H7 (cell line): Measurements from ENCODE around the gene TMC3. TPM values are rescaled to one million over a fixed set of nuclear protein-coding genes. Genes with fewer than 3 reads are reported as not detected.
A peak's percentile ranks its signal among the peaks of the same experiment; 100 is the strongest.

Source experiments
- DNase-seq: peaks from one replicate; pipeline ENCODE4 v3.0.0; 2012
- H3K27me3 ChIP-seq: 2 replicates; pipeline ENCODE4 v1.6.0; 2011; ENCODE audit warnings: mild to moderate bottlenecking, low read length; ENCODE audit not compliant: control insufficient read depth, insufficient read depth
- H3K36me3 ChIP-seq: replicated peaks from 2 replicates; pipeline ENCODE4 v1.5.1; 2011; ENCODE audit warnings: low read length; ENCODE audit not compliant: control insufficient read depth, insufficient read depth
- H3K4me3 ChIP-seq: 2 replicates; pipeline ENCODE4 v1.5.1; 2011; ENCODE audit warnings: low read depth, mild to moderate bottlenecking, control low read depth, low read length, moderate library complexity; ENCODE audit not compliant: insufficient read depth
- total RNA-seq: library from RNA; depleted of rRNA; stranded (reverse); fragments of >200 nt; shearing (Covaris generic); gene quantifications from 2 replicates; pipeline ENCODE4 v1.2.3, GENCODE V29; 2014

The TMC3 gene
- total RNA-seq, 1 experiment from 2014 or later = not detected

GRCh38 chr15:81312790-81313543 lies 61.0 kb downstream of the TMC3 start:
- Histone ChIP-seq H3K4me3 (no peak overlapping the region), H3K27me3 (no peaks in the 10 kb centered on the region), H3K36me3 (no peaks in the 10 kb centered on the region; the same call in none of the 2 replicates)
- DNase-seq = no peak

- H3K4me3 ChIP-seq = no peak overlapping the region
- no peak for DNase-seq
- H3K27me3 ChIP-seq = no peaks in the 10 kb centered on the region
These were observed 62.1 kb downstream of the TMC3 start for GRCh38 chr15:81311752-81312464.

GRCh38 chr15:81310480-81310879 lies 63.5 kb downstream of the TMC3 start:
- H3K36me3 ChIP-seq = no peaks in the 10 kb centered on the region; the same call in 1 of the 2 replicates
- no peak overlapping the region for H3K4me3 ChIP-seq
- no peaks in the 10 kb centered on the region for H3K27me3 ChIP-seq
- no peak for DNase-seq

More at GRCh38 chr15:81311752-81312464, 62.1 kb downstream of the TMC3 start:
- H3K36me3 ChIP-seq = no peaks in the 10 kb centered on the region; the same call in none of the 2 replicates

GRCh38 chr15:81309647-81310450 lies 64.2 kb downstream of the TMC3 start:
- no peak for DNase-seq
- H3K36me3 ChIP-seq = no peaks in the 10 kb centered on the region; the same call in 1 of the 2 replicates
- H3K27me3 ChIP-seq = no peaks in the 10 kb centered on the region
- H3K4me3 ChIP-seq = no peak overlapping the region

- H3K36me3 ChIP-seq = no peaks in the 10 kb centered on the region; the same call in 1 of the 2 replicates
- H3K4me3 ChIP-seq = no peak overlapping the region
- H3K27me3 ChIP-seq = no peaks in the 10 kb centered on the region
- DNase-seq = no peak
These were observed 65.8 kb downstream of the TMC3 start for GRCh38 chr15:81308260-81308659.

GRCh38 chr15:81304226-81304625 lies 69.8 kb downstream of the TMC3 start:
- DNase-seq = no peak

GRCh38 chr15:81303244-81304225 lies 70.5 kb downstream of the TMC3 start:
- H3K36me3 ChIP-seq = no peaks in the 10 kb centered on the region
- peak; percentile 78 for DNase-seq
- H3K27me3 ChIP-seq = no peaks in the 10 kb centered on the region
- H3K4me3 ChIP-seq = no peak overlapping the region

More at GRCh38 chr15:81304226-81304625, 69.8 kb downstream of the TMC3 start:
- Histone ChIP-seq H3K36me3 (no peaks in the 10 kb centered on the region), H3K27me3 (no peaks in the 10 kb centered on the region), H3K4me3 (no peak overlapping the region)

- Histone ChIP-seq H3K27me3 (no peaks in the 10 kb centered on the region), H3K36me3 (no peaks in the 10 kb centered on the region), H3K4me3 (no peak overlapping the region)
- DNase-seq = no peak
These were observed 71.3 kb downstream of the TMC3 start for GRCh38 chr15:81302701-81303109.

- DNase-seq = no peak
- Histone ChIP-seq H3K36me3 (no peaks in the 10 kb centered on the region), H3K4me3 (no peak overlapping the region), H3K27me3 (no peaks in the 10 kb centered on the region)
These were observed 72.1 kb downstream of the TMC3 start for GRCh38 chr15:81301815-81302399.

- Histone ChIP-seq H3K36me3 (no peaks in the 10 kb centered on the region), H3K27me3 (no peaks in the 10 kb centered on the region)
- DNase-seq = no peak
These were observed 72.6 kb downstream of the TMC3 start for GRCh38 chr15:81301385-81301784.

GRCh38 chr15:81299630-81300273 lies 74.3 kb downstream of the TMC3 start:
- DNase-seq = peak; percentile 32

More at GRCh38 chr15:81301385-81301784, 72.6 kb downstream of the TMC3 start:
- no peak overlapping the region for H3K4me3 ChIP-seq

GRCh38 chr15:81299156-81299555 lies 74.9 kb downstream of the TMC3 start:
- Histone ChIP-seq H3K36me3 (no peaks in the 10 kb centered on the region), H3K27me3 (no peaks in the 10 kb centered on the region), H3K4me3 (no peak overlapping the region)
- no peak for DNase-seq

More at GRCh38 chr15:81299630-81300273, 74.3 kb downstream of the TMC3 start:
- H3K27me3 ChIP-seq = no peaks in the 10 kb centered on the region
- H3K36me3 ChIP-seq = no peaks in the 10 kb centered on the region
- H3K4me3 ChIP-seq = no peak overlapping the region

- DNase-seq = no peak
- Histone ChIP-seq H3K36me3 (no peaks in the 10 kb centered on the region), H3K4me3 (no peak overlapping the region), H3K27me3 (no peaks in the 10 kb centered on the region)
These were observed 75.4 kb downstream of the TMC3 start for GRCh38 chr15:81298611-81299010.
